ENCODE measurements around the gene MAP4K2.

GRCh38 chr11:64786308-64786707, 16.7 kb downstream of the MAP4K2 start:
- TF ChIP-seq POLR2A (IDR thresholded peaks at IDR 0.05; ENCODE audit: low read depth, low read length) (no peak), TAF1 (IDR thresholded peaks at IDR 0.05; ENCODE audit: low read depth, low read length) (no peak)

All from GM12891 (cell line).